Measurements from ENCODE around the gene USP31.

DNA sequence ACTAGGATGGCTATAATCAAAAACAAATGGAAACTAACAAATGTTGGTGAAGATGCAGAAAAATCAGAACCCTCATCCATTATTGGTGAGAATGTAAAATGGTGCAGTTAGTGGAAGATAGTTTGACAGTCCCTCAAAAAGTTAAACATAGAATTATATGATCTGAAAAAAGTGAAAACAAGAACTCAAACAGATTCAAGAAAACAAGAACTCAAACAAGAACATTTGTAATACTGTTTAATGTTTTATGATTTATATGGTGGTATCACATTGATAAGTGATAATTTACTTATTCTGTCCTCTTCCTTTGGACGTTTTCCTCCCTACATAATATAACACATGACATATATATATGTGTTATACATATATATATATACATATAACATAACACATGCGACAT, 12.0 kb downstream of the USP31 start:
- no peak for TF ChIP-seq NFE2L1 (CRISPR knock-in tag; IDR thresholded peaks at IDR 0.05)
- TF ChIP-seq, protein P1, sequence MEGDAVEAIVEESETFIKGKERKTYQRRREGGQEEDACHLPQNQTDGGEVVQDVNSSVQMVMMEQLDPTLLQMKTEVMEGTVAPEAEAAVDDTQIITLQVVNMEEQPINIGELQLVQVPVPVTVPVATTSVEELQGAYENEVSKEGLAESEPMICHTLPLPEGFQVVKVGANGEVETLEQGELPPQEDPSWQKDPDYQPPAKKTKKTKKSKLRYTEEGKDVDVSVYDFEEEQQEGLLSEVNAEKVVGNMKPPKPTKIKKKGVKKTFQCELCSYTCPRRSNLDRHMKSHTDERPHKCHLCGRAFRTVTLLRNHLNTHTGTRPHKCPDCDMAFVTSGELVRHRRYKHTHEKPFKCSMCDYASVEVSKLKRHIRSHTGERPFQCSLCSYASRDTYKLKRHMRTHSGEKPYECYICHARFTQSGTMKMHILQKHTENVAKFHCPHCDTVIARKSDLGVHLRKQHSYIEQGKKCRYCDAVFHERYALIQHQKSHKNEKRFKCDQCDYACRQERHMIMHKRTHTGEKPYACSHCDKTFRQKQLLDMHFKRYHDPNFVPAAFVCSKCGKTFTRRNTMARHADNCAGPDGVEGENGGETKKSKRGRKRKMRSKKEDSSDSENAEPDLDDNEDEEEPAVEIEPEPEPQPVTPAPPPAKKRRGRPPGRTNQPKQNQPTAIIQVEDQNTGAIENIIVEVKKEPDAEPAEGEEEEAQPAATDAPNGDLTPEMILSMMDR (IDR thresholded peaks at IDR 0.05) = no peak
- TF ChIP-seq, protein P2, sequence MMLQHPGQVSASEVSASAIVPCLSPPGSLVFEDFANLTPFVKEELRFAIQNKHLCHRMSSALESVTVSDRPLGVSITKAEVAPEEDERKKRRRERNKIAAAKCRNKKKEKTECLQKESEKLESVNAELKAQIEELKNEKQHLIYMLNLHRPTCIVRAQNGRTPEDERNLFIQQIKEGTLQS (CRISPR knock-in tag; conservative IDR thresholded peaks at IDR 0.05) = no peak
- TF ChIP-seq, protein P3, sequence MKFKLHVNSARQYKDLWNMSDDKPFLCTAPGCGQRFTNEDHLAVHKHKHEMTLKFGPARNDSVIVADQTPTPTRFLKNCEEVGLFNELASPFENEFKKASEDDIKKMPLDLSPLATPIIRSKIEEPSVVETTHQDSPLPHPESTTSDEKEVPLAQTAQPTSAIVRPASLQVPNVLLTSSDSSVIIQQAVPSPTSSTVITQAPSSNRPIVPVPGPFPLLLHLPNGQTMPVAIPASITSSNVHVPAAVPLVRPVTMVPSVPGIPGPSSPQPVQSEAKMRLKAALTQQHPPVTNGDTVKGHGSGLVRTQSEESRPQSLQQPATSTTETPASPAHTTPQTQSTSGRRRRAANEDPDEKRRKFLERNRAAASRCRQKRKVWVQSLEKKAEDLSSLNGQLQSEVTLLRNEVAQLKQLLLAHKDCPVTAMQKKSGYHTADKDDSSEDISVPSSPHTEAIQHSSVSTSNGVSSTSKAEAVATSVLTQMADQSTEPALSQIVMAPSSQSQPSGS (CRISPR knock-in tag; IDR thresholded peaks at IDR 0.05; ENCODE audit: borderline replicate concordance, low read depth) = no peak
- TF ChIP-seq, protein P4, sequence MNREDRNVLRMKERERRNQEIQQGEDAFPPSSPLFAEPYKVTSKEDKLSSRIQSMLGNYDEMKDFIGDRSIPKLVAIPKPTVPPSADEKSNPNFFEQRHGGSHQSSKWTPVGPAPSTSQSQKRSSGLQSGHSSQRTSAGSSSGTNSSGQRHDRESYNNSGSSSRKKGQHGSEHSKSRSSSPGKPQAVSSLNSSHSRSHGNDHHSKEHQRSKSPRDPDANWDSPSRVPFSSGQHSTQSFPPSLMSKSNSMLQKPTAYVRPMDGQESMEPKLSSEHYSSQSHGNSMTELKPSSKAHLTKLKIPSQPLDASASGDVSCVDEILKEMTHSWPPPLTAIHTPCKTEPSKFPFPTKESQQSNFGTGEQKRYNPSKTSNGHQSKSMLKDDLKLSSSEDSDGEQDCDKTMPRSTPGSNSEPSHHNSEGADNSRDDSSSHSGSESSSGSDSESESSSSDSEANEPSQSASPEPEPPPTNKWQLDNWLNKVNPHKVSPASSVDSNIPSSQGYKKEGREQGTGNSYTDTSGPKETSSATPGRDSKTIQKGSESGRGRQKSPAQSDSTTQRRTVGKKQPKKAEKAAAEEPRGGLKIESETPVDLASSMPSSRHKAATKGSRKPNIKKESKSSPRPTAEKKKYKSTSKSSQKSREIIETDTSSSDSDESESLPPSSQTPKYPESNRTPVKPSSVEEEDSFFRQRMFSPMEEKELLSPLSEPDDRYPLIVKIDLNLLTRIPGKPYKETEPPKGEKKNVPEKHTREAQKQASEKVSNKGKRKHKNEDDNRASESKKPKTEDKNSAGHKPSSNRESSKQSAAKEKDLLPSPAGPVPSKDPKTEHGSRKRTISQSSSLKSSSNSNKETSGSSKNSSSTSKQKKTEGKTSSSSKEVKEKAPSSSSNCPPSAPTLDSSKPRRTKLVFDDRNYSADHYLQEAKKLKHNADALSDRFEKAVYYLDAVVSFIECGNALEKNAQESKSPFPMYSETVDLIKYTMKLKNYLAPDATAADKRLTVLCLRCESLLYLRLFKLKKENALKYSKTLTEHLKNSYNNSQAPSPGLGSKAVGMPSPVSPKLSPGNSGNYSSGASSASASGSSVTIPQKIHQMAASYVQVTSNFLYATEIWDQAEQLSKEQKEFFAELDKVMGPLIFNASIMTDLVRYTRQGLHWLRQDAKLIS (CRISPR knock-in tag; IDR thresholded peaks at IDR 0.05; ENCODE audit: borderline replicate concordance) = no peak
- no peak for TF ChIP-seq ZNF263 (CRISPR knock-in tag; IDR thresholded peaks at IDR 0.05; ENCODE audit: low read depth)
- TF ChIP-seq, protein P5, sequence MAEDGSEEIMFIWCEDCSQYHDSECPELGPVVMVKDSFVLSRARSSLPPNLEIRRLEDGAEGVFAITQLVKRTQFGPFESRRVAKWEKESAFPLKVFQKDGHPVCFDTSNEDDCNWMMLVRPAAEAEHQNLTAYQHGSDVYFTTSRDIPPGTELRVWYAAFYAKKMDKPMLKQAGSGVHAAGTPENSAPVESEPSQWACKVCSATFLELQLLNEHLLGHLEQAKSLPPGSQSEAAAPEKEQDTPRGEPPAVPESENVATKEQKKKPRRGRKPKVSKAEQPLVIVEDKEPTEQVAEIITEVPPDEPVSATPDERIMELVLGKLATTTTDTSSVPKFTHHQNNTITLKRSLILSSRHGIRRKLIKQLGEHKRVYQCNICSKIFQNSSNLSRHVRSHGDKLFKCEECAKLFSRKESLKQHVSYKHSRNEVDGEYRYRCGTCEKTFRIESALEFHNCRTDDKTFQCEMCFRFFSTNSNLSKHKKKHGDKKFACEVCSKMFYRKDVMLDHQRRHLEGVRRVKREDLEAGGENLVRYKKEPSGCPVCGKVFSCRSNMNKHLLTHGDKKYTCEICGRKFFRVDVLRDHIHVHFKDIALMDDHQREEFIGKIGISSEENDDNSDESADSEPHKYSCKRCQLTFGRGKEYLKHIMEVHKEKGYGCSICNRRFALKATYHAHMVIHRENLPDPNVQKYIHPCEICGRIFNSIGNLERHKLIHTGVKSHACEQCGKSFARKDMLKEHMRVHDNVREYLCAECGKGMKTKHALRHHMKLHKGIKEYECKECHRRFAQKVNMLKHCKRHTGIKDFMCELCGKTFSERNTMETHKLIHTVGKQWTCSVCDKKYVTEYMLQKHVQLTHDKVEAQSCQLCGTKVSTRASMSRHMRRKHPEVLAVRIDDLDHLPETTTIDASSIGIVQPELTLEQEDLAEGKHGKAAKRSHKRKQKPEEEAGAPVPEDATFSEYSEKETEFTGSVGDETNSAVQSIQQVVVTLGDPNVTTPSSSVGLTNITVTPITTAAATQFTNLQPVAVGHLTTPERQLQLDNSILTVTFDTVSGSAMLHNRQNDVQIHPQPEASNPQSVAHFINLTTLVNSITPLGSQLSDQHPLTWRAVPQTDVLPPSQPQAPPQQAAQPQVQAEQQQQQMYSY (CRISPR knock-in tag; IDR thresholded peaks at IDR 0.05) = no peak
- TF ChIP-seq, protein P6, sequence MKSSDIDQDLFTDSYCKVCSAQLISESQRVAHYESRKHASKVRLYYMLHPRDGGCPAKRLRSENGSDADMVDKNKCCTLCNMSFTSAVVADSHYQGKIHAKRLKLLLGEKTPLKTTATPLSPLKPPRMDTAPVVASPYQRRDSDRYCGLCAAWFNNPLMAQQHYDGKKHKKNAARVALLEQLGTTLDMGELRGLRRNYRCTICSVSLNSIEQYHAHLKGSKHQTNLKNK (CRISPR knock-in tag; IDR thresholded peaks at IDR 0.05) = no peak
- no peak for TF ChIP-seq ZNF121 (CRISPR knock-in tag; IDR thresholded peaks at IDR 0.05)
- TF ChIP-seq, protein P7, sequence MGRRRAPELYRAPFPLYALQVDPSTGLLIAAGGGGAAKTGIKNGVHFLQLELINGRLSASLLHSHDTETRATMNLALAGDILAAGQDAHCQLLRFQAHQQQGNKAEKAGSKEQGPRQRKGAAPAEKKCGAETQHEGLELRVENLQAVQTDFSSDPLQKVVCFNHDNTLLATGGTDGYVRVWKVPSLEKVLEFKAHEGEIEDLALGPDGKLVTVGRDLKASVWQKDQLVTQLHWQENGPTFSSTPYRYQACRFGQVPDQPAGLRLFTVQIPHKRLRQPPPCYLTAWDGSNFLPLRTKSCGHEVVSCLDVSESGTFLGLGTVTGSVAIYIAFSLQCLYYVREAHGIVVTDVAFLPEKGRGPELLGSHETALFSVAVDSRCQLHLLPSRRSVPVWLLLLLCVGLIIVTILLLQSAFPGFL (CRISPR knock-in tag; IDR thresholded peaks at IDR 0.05; ENCODE audit: borderline replicate concordance) = no peak
- TF ChIP-seq, protein P8, sequence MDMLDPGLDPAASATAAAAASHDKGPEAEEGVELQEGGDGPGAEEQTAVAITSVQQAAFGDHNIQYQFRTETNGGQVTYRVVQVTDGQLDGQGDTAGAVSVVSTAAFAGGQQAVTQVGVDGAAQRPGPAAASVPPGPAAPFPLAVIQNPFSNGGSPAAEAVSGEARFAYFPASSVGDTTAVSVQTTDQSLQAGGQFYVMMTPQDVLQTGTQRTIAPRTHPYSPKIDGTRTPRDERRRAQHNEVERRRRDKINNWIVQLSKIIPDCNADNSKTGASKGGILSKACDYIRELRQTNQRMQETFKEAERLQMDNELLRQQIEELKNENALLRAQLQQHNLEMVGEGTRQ (CRISPR knock-in tag; IDR thresholded peaks at IDR 0.05) = no peak
- TF ChIP-seq, protein P9, sequence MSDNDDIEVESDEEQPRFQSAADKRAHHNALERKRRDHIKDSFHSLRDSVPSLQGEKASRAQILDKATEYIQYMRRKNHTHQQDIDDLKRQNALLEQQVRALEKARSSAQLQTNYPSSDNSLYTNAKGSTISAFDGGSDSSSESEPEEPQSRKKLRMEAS (CRISPR knock-in tag; IDR thresholded peaks at IDR 0.05) = no peak
- TF ChIP-seq, protein P10, sequence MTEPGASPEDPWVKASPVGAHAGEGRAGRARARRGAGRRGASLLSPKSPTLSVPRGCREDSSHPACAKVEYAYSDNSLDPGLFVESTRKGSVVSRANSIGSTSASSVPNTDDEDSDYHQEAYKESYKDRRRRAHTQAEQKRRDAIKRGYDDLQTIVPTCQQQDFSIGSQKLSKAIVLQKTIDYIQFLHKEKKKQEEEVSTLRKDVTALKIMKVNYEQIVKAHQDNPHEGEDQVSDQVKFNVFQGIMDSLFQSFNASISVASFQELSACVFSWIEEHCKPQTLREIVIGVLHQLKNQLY (CRISPR knock-in tag; IDR thresholded peaks at IDR 0.05) = no peak
- TF ChIP-seq NR3C1 (CRISPR knock-in tag; conservative IDR thresholded peaks at IDR 0.05; ENCODE audit: low read depth) = no peak

All from WTC11 (cell line).